BLaER1 (cell line): ENCODE data around the gene CLSTN2.

Experiments used
- H3K27ac ChIP-seq: shearing (Covaris generic); formaldehyde crosslinking; 2 replicates; pipeline ENCODE4 v1.8.1; 2022
- H3K27me3 ChIP-seq: shearing (Covaris generic); formaldehyde crosslinking; 2 replicates; pipeline ENCODE4 v1.8.1; 2022
- H3K36me3 ChIP-seq: shearing (Covaris generic); formaldehyde crosslinking; 2 replicates; pipeline ENCODE4 v1.8.1; 2022
- H3K4me1 ChIP-seq: shearing (Covaris generic); formaldehyde crosslinking; 2 replicates; pipeline ENCODE4 v1.8.1; 2022
- H3K4me2 ChIP-seq: shearing (Covaris generic); formaldehyde crosslinking; 2 replicates; pipeline ENCODE4 v1.8.1; 2022
- H3K4me3 ChIP-seq: shearing (Covaris generic); formaldehyde crosslinking; 2 replicates; pipeline ENCODE4 v1.8.1; 2022
- H3K9ac ChIP-seq: shearing (Covaris generic); formaldehyde crosslinking; 2 replicates; pipeline ENCODE4 v1.8.1; 2022
- H3K9me3 ChIP-seq: shearing (Covaris generic); formaldehyde crosslinking; 2 replicates; pipeline ENCODE4 v1.8.1; 2022
- H4K20me1 ChIP-seq: shearing (Covaris generic); formaldehyde crosslinking; 2 replicates; pipeline ENCODE4 v1.8.1; 2022
- Cebpa-rat ChIP-seq: shearing (Covaris generic); IDR thresholded peaks from 2 replicates; pipeline ENCODE4 v1.8.1; 2022

The CLSTN2 gene

DNA sequence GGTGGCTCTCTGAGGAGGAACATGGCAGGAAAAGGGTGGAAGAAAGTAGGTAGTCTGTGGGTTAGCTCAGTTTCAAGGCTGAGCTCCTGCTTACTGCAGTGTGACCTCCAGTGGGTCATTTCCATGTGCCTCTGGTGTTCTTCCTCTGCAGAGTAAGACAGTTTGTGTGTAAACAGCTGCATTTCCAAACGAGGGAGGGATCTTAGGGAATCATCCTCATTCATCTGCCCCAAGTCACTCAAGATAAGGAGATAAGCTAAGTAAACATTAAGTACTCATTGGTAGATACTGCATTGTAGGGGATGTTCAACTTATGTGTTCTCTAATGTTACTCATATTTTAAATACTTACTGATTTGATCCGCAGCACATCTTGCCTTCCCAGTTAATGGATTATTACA lies 83.6 kb downstream of the CLSTN2 start:
- Histone ChIP-seq H3K36me3 (no peaks in the 10 kb centered on the region), H3K4me2 (peak overlapping the region; percentile 22; the same call in 1 of the 2 replicates), H4K20me1 (no peaks in the 10 kb centered on the region), H3K9ac (no peak overlapping the region), H3K27me3 (no peaks in the 10 kb centered on the region), H3K27ac (no peak overlapping the region), H3K4me1 (no peaks in the 10 kb centered on the region), H3K4me3 (no peak overlapping the region), H3K9me3 (no peaks in the 10 kb centered on the region)
- TF ChIP-seq Cebpa-rat, result no peak

DNA sequence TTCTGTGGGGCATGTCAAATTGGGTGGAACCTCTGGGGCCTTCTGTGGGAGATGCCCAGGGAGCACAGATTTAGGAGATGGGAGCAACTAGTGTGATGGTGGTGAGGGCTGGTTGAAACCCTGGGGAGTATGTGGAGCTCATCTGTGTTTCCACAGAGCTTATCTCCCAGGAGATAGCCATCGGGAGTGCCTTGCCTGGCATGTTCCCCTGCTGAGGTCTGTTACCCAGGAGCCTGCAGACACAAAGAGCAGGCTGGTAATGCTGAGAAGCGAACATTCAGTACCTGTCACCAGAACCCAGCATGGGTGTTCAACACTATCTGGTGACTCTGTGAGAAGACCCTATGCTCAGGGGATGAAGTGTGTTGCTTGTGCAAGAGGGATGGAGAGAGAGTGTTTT lies 85.0 kb downstream of the CLSTN2 start:
- no peaks in the 10 kb centered on the region for H3K4me1 ChIP-seq
- no peak overlapping the region for H3K4me3 ChIP-seq
- H3K9ac ChIP-seq, result no peak overlapping the region
- H3K27ac ChIP-seq, result no peak overlapping the region
- no peaks in the 10 kb centered on the region for H3K9me3 ChIP-seq
- TF ChIP-seq Cebpa-rat, result no peak
- no peak overlapping the region for H3K4me2 ChIP-seq
- no peaks in the 10 kb centered on the region for H4K20me1 ChIP-seq
- no peaks in the 10 kb centered on the region for H3K36me3 ChIP-seq
- H3K27me3 ChIP-seq, result no peaks in the 10 kb centered on the region

DNA sequence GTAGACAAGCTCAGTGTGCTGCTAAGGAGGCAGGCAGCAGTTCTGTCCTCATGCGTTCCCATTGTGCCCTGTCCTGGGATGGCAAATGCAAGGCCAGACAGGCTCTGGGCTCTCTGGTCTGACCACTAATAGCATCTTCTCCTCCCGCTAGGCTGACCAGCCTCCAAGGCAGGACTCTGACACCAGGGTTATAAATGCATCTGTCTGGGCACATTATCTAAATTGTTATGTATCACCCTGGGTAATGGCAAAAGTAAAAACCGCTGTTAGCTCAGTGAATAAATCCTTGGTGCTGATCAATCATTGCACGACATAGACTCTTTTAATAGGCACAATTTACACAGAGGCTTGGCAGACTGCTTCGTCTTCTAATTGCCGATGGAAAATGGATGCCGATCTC lies 85.6 kb downstream of the CLSTN2 start:
- Histone ChIP-seq H3K4me2 (no peak overlapping the region), H3K36me3 (no peaks in the 10 kb centered on the region), H3K4me3 (no peak overlapping the region), H3K27ac (no peak overlapping the region), H3K9ac (no peak overlapping the region), H3K4me1 (no peaks in the 10 kb centered on the region), H3K9me3 (no peaks in the 10 kb centered on the region), H3K27me3 (no peaks in the 10 kb centered on the region), H4K20me1 (no peaks in the 10 kb centered on the region)
- TF ChIP-seq Cebpa-rat, result no peak

DNA sequence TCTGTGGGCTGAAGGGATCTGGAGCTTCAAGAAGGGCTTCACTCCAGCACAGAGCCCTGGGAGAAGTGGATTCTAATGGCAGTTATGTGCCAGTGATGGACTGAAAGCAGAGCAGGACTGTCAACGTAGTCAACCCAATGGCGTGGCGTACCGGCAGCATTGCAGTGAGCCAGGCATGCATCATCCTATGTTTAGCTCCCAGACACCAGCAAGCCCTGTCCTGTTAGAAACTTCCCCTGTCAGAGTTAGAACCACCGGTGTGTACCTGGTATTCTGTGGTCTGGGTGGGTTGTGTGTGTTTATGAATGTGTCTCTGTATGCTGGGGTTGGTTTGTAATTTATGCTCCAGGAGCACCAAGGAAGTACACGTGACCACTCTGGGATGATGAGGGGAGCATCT lies 86.3 kb downstream of the CLSTN2 start:
- no peak for TF ChIP-seq Cebpa-rat
- Histone ChIP-seq H4K20me1 (no peaks in the 10 kb centered on the region), H3K27me3 (no peaks in the 10 kb centered on the region), H3K36me3 (no peaks in the 10 kb centered on the region), H3K4me2 (no peak overlapping the region), H3K27ac (no peak overlapping the region), H3K4me1 (no peaks in the 10 kb centered on the region), H3K9me3 (no peaks in the 10 kb centered on the region), H3K4me3 (no peak overlapping the region), H3K9ac (no peak overlapping the region)

DNA sequence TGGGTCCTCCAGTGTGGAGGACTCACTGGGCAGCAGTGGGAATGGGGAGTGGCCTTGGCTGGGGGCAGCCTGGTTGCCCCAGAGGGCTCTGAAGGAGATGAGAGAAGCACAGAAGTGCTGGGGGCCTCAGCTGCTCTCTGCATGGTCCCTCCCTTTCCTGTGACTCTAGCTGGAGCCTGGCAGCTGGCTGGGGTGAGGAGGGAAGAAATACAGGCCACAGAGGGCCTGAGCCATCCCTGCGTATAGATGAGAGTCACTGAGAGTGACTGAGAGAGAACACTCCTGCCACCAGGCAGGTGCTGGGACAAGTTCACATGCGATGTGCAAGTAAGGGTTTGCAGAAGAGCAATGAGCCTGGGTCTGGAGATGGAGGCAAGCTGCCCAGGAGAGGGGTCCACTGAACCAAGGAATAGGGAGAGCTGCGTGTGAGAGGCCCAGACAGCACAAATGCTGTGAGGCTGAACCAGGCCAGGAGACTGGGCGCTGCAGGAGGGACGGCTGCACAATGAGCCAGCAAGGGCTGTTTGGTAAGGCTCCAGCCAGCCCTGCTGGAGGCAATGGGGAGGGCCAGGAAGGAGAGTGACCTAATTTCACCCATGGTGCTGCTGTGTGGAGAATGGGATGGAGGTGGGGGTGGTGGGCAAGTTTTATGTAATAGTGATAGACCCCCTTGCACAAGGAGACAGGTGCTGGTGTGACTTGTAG lies 87.2 kb downstream of the CLSTN2 start:
- Histone ChIP-seq H3K4me2 (no peak overlapping the region), H3K36me3 (no peaks in the 10 kb centered on the region), H3K27me3 (no peaks in the 10 kb centered on the region), H4K20me1 (no peaks in the 10 kb centered on the region), H3K27ac (no peak overlapping the region), H3K9me3 (no peaks in the 10 kb centered on the region), H3K9ac (no peak overlapping the region), H3K4me3 (no peak overlapping the region), H3K4me1 (no peaks in the 10 kb centered on the region)
- TF ChIP-seq Cebpa-rat, result no peak

DNA sequence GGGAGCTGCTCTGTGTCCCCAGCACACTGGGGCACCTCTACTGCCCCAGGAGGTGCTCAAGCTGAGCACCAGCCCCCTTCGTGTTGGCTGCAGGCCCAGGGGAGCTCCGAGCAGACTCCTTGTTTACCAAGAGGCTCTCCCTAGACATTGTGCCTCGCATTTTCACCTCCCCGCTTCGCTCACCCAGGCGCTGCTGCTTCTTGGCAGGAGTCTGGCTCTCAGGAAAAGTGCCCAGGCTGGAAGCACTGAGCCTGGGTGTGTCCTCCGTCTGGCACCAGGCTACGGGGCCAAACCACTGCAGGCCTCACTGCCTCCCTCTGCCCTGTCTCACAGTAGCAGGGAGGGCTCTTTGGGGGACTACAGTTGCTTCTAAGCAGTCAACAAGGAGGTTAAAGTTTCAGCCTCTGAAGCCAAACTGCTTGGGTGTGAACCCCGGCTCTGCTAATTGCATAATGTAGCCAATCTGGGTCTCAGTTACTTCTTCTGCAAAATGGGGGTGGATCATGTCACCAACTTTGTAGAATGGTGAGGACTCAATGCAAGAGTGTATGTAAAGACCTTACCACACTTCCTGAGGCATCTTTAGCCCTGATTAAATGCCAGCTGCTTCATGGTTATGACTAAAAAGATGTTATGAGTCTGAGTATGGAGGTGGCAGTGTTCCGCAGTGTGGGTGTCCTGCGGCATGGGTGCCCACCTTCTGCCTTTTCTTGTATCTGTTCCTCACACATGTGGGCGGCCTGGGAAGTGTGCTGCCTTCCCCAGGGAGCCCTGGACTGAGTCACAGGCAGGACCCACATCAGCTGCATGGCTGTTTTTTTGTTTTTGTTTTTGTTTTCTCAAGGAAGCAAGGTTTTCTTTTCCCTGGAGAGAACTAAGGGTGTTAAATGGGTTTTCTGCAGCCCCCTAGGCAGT lies 88.9 kb downstream of the CLSTN2 start:
- Histone ChIP-seq H3K9me3 (no peaks in the 10 kb centered on the region), H3K36me3 (no peaks in the 10 kb centered on the region), H3K27me3 (no peaks in the 10 kb centered on the region), H4K20me1 (no peaks in the 10 kb centered on the region), H3K4me3 (no peak overlapping the region), H3K4me2 (no peak overlapping the region), H3K4me1 (no peaks in the 10 kb centered on the region), H3K9ac (no peak overlapping the region), H3K27ac (no peak overlapping the region)
- TF ChIP-seq Cebpa-rat, result no peak

DNA sequence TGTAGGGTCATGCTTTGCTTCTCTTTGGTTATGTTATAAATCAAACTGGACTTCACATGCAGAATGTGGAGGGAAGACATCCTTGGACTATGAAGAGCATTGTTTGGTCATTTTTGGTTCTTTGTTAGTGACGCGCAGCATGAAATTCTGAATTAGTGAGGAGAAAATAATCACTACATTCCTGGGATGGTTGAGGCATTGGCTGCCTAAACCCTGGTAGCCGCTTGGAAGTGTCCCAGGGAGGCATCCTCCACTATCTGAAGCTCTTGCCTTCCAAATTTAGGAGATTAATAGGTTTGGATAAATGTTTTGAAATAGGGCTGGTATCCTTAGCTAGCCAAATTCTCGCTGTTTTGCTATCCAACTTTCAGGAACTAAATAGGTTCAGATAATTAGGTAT lies 96.2 kb downstream of the CLSTN2 start:
- TF ChIP-seq Cebpa-rat, result no peak

DNA sequence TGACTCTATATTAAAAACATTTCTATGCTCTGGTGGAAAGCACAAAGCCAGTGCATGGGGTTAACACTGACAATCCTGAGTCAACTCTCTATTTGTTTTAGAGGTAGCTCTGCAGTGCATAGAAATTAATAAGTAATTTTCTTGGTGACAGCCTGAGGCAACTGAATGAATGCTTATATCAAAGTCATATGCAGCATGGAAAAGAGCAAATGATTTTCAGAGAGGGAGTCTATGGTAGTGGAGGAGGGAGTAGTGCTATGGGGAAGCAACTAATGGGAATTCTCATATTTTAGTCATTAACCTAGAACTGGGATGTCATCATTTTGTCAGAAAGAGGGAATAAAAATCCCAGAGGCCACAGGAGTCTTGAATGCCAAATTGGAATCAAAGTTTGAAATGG lies 99.1 kb downstream of the CLSTN2 start:
- no peak for TF ChIP-seq Cebpa-rat
- no peak overlapping the region for H3K4me3 ChIP-seq
- no peaks in the 10 kb centered on the region for H3K27me3 ChIP-seq
- H3K36me3 ChIP-seq, result no peaks in the 10 kb centered on the region
- no peak overlapping the region for H3K27ac ChIP-seq
- no peaks in the 10 kb centered on the region for H4K20me1 ChIP-seq
- H3K4me2 ChIP-seq, result no peak overlapping the region
- no peak overlapping the region for H3K9ac ChIP-seq
- H3K9me3 ChIP-seq, result no peaks in the 10 kb centered on the region
- H3K4me1 ChIP-seq, result no peaks in the 10 kb centered on the region

More for the DNA sequence above, 96.2 kb downstream of the CLSTN2 start:
- Histone ChIP-seq H3K27ac (no peak overlapping the region), H3K36me3 (no peaks in the 10 kb centered on the region), H3K4me2 (no peak overlapping the region), H4K20me1 (no peaks in the 10 kb centered on the region), H3K9me3 (no peaks in the 10 kb centered on the region), H3K4me3 (no peak overlapping the region), H3K27me3 (no peaks in the 10 kb centered on the region), H3K9ac (no peak overlapping the region), H3K4me1 (no peaks in the 10 kb centered on the region)

DNA sequence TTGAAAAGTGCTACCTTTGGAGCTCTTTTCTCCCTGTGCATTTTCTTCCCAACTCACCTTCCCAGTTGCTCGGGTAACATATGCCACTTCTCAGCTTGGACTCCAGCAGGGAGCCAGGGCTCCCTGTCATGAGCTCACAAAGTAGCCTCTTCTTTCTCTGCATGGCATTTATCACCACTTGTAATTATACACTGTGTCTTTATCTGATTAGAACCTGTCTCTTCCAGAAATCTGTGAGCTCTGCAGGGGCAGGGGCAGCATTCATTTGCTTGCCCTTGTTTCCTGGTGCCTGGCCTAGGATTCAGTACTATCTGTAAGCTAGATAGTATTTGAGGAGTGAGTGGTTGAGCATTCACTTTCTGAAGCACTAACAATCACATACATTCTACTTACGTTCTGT lies 100.9 kb downstream of the CLSTN2 start:
- H3K27ac ChIP-seq, result no peak overlapping the region
- no peaks in the 10 kb centered on the region for H4K20me1 ChIP-seq
- no peak overlapping the region for H3K4me2 ChIP-seq
- H3K27me3 ChIP-seq, result no peaks in the 10 kb centered on the region
- TF ChIP-seq Cebpa-rat, result no peak
- H3K4me3 ChIP-seq, result no peak overlapping the region
- no peaks in the 10 kb centered on the region for H3K4me1 ChIP-seq
- H3K9me3 ChIP-seq, result no peaks in the 10 kb centered on the region
- no peak overlapping the region for H3K9ac ChIP-seq
- H3K36me3 ChIP-seq, result no peaks in the 10 kb centered on the region

DNA sequence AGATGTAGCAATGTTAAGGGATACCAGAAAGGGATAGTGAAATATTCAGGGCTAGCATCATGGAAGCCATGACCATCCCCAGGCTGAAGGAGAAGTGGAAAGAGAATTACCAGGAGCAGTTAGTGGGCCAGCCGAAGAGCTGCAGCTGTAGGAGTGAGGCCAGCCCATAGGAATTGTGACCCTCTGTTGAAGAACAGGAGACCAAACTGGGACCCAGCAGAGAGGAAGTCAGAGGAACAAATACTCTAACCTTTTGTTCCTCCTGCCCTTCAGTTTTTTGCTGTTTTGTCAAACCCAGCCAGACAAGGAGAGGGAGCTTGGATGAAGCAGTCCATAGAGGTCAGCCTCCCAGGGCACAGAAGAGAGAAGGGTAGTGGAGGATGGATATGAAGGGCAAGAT lies 115.4 kb downstream of the CLSTN2 start:
- no peak overlapping the region for H3K9ac ChIP-seq
- H4K20me1 ChIP-seq, result no peaks in the 10 kb centered on the region
- H3K4me3 ChIP-seq, result no peak overlapping the region
- TF ChIP-seq Cebpa-rat, result no peak
- no peak overlapping the region for H3K4me2 ChIP-seq
- no peaks in the 10 kb centered on the region for H3K27me3 ChIP-seq
- H3K27ac ChIP-seq, result no peak overlapping the region
- no peaks in the 10 kb centered on the region for H3K36me3 ChIP-seq
- H3K9me3 ChIP-seq, result no peaks in the 10 kb centered on the region
- H3K4me1 ChIP-seq, result no peaks in the 10 kb centered on the region
